Kidney tubule cell (primary cell): ENCODE measurements around the gene TAOK1.
A peak's percentile ranks its signal among the peaks of the same experiment; 100 is the strongest.
"Not testable (repeated sequence)": the region's sequence is repeated elsewhere in the genome, so short reads cannot be mapped to it uniquely, and the experiment has no call there.

Experiments
- DNase-seq: peaks from one replicate; pipeline ENCODE4 v3.0.0-alpha.2; 2018; ENCODE audit warnings: low spot score

The TAOK1 gene

DNA sequence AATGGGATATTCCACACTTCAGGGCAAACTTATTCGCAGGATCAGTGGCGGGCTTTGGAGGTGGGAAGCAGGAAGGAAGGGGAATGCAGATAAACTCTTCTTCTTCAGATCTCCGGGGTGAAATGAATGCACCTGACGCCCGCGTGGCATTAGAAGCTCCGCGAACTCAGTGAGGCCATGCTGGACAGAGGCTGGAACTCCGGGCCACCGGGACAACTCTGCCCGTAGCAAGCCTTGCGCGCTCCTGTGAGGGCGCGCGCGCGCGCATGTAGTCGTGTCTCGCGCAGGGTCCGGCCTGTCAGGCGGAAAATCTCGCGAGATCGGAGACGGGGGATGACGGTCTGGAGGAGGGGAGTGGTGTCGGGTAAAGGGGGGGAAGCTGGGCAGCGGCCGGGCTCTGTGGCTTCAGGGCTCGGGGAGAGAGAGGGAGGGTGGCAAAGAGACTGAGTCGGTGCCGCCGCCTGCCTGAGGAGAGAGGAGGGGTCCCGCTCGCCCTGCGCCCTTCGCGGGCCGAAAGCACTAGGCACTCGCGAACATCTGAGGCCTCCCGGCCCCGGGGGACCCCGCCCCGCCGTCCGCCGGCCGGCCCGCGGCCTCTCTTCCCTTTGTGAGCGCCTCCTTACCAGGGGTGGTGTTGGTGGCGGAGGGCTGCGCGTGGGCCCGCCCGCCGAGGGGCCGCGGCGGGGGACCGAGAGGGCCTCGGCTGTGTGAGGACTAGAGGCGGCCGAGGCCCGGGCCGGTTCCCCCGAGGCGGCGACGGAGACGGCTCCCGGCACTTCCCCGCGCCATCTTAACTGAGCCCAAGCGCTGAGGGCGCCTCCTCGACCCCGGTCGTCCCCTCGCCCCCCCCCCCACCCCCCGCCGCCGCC lies at the start of gene TAOK1:
TSS of gene TAOK1 (plus strand) at position 382 of the 869 bp plus-strand sequence. CDS start 61,186 bp downstream, outside the sequence.
- DNase-seq, result peak; percentile 97

GRCh38 chr17:29341726-29342125 lies 48.4 kb upstream of the TAOK1 start:
- no peak for DNase-seq

DNA sequence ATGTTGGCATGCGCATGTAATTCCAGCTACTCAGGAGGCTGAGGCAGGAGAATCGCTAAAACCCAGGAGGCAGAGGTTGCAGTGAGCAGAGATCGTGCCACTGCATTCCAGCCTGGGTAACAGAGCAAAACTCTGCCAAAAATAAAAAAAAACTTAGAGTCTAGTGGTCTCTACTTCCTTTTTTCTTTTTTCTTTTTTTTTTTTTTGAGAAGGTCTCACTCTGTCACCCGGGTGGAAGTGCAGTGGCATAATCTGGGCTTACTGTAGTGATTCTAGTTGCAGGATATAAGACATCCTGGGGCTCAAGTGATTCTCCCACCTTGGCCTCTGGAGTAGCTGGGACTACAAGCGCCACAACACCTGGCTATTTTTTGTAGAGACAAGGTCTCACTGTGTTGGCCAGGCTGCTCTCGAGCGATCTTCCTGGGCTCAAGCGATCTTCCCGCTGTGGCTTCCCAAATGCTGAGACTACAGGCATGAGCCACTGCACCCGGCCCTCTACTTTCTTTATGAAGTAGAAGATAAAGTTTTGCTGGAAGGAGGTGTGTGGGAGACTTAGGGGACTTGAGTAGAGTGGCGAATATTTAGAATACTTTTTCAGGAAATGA lies 47.9 kb upstream of the TAOK1 start:
- DNase-seq, result no peak

GRCh38 chr17:29344201-29344856 lies 45.8 kb upstream of the TAOK1 start:
- no peak for DNase-seq

GRCh38 chr17:29345066-29345465 lies 45.1 kb upstream of the TAOK1 start:
- no peak for DNase-seq

- not testable (repeated sequence) for DNase-seq
Measured at GRCh38 chr17:29345470-29345869, 44.7 kb upstream of the TAOK1 start.

DNA sequence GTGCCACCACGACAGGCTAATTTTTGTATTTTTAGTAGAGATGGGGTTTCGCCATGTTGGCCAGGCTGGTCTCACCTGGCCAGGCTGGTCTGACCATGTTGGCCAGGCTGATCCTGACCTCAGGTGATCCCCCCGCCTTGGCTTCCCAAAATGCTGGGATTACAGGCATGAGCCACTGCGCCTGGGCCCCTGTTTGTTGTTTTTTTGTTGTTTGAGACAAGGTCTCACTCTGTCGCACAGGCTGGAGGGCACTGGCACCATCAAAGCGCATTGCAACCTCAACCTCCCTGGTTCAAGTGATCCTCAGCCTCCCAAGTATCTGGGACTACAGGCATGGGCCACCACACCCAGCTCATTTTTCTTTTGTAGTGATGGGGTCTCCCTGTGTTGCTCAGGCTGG lies 43.7 kb upstream of the TAOK1 start:
- no peak for DNase-seq

DNA sequence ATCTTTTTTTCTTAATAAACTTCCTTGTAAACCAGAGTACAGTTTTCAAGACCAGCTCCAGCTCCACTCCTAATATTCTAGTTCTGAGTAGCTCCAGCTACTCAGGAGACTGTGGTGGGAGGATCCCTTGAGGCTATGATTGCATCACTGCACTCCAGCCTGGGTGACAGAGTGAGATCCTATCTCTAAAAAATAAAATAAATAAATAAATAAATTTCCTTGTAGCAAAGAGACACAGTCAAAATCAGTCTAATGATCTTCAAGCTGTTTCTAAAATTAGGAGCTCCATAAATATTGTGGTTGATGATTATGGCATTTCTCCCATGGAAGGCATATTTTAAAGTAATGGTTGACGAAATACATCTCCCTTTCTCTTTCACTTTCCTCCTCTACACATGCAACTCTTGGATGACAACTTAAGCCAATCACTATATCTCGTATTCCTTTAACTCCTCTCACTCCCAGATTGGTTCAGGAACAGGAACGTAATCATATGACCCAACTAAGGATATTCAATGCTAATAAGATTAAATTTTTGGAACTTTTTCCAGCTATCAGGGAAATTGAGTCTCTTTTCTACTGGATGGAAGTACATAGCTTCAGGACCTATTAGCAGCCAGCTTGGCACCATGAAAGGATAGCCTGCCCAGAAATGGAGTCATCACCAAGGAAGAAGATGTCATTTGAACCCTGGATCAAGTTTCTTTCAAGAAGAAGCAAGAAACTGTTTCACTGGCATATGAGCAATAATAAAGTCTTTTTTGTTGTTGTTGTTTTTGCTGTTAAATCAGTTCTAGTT lies 42.1 kb upstream of the TAOK1 start:
- peak; percentile 53 for DNase-seq

DNA sequence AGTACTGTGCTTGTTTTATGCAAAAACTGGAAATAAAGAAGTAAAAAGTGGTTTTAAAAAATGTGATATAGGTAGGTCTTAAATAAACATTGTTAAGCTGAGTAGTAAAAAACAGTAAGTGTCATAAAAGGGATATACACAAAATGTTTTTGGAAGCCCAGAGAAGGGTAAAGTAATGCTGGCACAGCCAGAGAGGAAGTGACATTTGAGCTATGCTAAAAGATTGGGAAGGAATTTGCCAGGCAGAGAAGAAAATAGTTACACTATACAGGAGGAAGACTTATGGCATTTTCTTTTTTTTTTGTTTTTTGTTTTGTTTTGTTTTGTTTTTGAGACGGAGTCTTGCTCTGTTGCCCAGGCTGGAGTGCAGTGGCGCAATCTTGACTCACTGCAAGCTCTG lies 40.8 kb upstream of the TAOK1 start:
- DNase-seq, result no peak

DNA sequence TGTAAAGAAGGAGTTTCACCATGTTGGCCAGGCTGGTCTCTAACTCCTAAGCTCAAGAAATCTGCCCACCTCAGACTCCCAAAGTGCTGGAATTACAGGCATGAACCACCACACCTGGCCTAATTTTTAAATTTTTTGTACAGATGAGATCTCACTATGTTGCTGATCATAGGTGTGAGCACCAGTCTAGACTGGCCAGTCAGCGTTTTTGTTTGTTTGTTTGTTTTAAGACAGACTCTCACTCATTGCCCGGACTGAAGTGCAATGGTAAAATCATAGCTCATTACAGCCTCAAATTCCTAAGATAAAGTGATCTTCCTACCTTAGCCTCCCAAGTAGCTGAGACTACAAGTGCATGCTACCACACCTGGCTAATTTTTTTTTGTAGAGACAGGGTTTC lies 38.0 kb upstream of the TAOK1 start:
- DNase-seq, result no peak

GRCh38 chr17:29357232-29357631 lies 32.9 kb upstream of the TAOK1 start:
- DNase-seq, result no peak

- DNase-seq, result no peak
Measured at GRCh38 chr17:29357821-29358232, 32.3 kb upstream of the TAOK1 start.

DNA sequence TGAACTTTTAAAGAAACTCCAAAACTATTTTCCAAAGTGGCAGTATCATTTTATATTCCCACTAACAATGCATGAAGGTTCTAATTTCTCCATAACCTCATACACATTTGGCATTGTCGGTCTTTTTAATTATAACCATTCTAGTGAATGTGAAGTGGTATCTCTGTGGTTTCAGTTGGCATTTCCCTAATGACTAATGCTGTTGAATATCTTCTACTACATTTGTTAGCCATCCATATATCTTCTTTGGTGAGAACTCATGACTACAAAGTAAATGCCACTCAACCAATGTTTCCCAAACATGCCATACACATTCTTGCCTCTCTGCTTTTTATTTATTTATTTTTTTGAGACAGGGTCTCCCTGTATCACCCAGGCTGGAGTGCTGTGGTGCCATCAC lies 31.7 kb upstream of the TAOK1 start:
- peak; percentile 54 for DNase-seq

GRCh38 chr17:29359777-29360176 lies 30.4 kb upstream of the TAOK1 start:
- no peak for DNase-seq

DNA sequence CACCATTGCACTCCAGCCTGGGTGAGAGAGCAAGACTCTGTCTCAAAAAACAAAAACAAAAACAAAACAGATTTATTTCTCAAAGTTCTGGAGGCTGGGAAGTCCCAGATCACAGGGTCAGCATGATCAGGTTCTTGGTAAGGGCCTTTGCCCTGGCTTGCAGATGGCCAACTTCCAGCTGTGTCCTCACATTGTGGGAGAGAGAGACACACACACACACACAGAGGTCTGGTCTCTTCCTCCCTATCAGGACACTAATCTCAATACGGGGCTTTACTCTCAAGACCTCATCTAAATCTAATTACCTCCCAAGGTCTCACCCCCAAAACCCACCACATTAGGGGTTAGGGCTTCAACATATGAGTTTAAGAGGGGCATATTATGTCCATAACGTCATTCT lies 26.4 kb upstream of the TAOK1 start:
- DNase-seq, result no peak

- DNase-seq, result no peak
Measured at GRCh38 chr17:29364691-29365090, 25.5 kb upstream of the TAOK1 start.

- no peak for DNase-seq
Measured at GRCh38 chr17:29368161-29368560, 22.0 kb upstream of the TAOK1 start.

GRCh38 chr17:29368926-29369325 lies 21.2 kb upstream of the TAOK1 start:
- no peak for DNase-seq

GRCh38 chr17:29369831-29370735 lies 20.1 kb upstream of the TAOK1 start:
- peak; percentile 85 for DNase-seq

GRCh38 chr17:29376667-29377270 lies 13.4 kb upstream of the TAOK1 start:
- peak; percentile 52 for DNase-seq

- no peak for DNase-seq
Measured at GRCh38 chr17:29378500-29378899, 11.7 kb upstream of the TAOK1 start.
